Coronary artery (tissue), 2 donors: Measurements from ENCODE around the gene ST6GALNAC1.
"Not testable (repeated sequence)": the region's sequence is repeated elsewhere in the genome, so short reads cannot be mapped to it uniquely, and the experiment has no call there.

ENCODE experiments used
- DNase-seq: peaks from one replicate; pipeline ENCODE4 v3.0.0-alpha.2; 2017; ENCODE audit warnings: low spot score
- H3K27ac ChIP-seq, 2 donors: fragments of 200-600 bp; sonication (generic); one replicate each; pipeline ENCODE4 v1.5.1; 2016 to 2019
- H3K4me3 ChIP-seq: fragments of 200-600 bp; sonication (generic); 2 replicates; pipeline ENCODE4 v1.5.1; 2016; ENCODE audit warnings: mild to moderate bottlenecking, moderate library complexity
- CTCF ChIP-seq: fragments of 200-600 bp; sonication (generic); IDR thresholded peaks from one replicate; pipeline ENCODE4 v1.5.1; 2019; ENCODE audit warnings: antibody characterized with exemption

ST6GALNAC1 gene

GRCh38 chr17:76626442-76626841 is 17.1 kb downstream of the ST6GALNAC1 start:
- Histone ChIP-seq H3K27ac (no peak overlapping the region), H3K4me3 (no peak overlapping the region)
- TF ChIP-seq CTCF = no peak
- DNase-seq = no peak

GRCh38 chr17:76625496-76625895 is 18.1 kb downstream of the ST6GALNAC1 start:
- H3K4me3 ChIP-seq = no peak overlapping the region
- no peak for TF ChIP-seq CTCF
- no peak overlapping the region for H3K27ac ChIP-seq
- no peak for DNase-seq

- no peak for DNase-seq
- no peak overlapping the region for H3K4me3 ChIP-seq
- TF ChIP-seq CTCF = peak; percentile 82
- H3K27ac ChIP-seq = no peak overlapping the region
Measured at GRCh38 chr17:76623271-76624146, 20.0 kb downstream of the ST6GALNAC1 start.

GRCh38 chr17:76617838-76618237 is 25.7 kb downstream of the ST6GALNAC1 start:
- no peak overlapping the region for H3K4me3 ChIP-seq
- TF ChIP-seq CTCF = no peak
- H3K27ac ChIP-seq = no peak overlapping the region
- no peak for DNase-seq

GRCh38 chr17:76614912-76615617 is 28.5 kb downstream of the ST6GALNAC1 start:
- TF ChIP-seq CTCF = no peak
- no peak for DNase-seq

GRCh38 chr17:76614064-76614759 is 29.3 kb downstream of the ST6GALNAC1 start:
- H3K27ac ChIP-seq, DNase-seq, H3K4me3 ChIP-seq: not testable (repeated sequence)

More at GRCh38 chr17:76614912-76615617, 28.5 kb downstream of the ST6GALNAC1 start:
- Histone ChIP-seq H3K27ac (no peak overlapping the region), H3K4me3 (no peak overlapping the region)
